Measurements from ENCODE around the gene C20orf204. TPM values are rescaled to one million over a fixed set of nuclear protein-coding genes. Genes with fewer than 3 reads are reported as not detected.

C20orf204 gene
- total and polyA plus RNA-seq, 2 donors (not counting 3 experiments of a cell fraction or from before 2014, with no cell fraction given), result 2.8 to 5.8 TPM

GRCh38 chr20:64077876-64078551 lies 42.0 kb downstream of the C20orf204 start:
- Histone ChIP-seq H3K79me2 (ENCODE audit: control insufficient read depth, insufficient read depth, low read length) (peaks cover 6% of the 10 kb centered on the region), H3K4me1 (ENCODE audit: control insufficient read depth, extremely low read depth, insufficient read depth, low read length) (peaks cover 16% of the 10 kb centered on the region), H2AFZ (ENCODE audit: low read depth, low read length) (no peak overlapping the region), H3K9me1 (replicated peaks; ENCODE audit: control insufficient read depth, extremely low read depth, insufficient read depth, low read length) (no peaks in the 10 kb centered on the region), H3K9ac (replicated peaks; ENCODE audit: extremely low read depth, insufficient read depth, low read length) (no peak overlapping the region), H3K9me3 (replicated peaks; ENCODE audit: control insufficient read depth, insufficient read depth, low read length) (no peaks in the 10 kb centered on the region), H4K20me1 (replicated peaks; ENCODE audit: control insufficient read depth, extremely low read depth, insufficient read depth, low read length) (no peaks in the 10 kb centered on the region), H3K4me2 (ENCODE audit: insufficient read depth, low read length) (peak overlapping the region; percentile 82), H3K36me3 (ENCODE audit: control insufficient read depth in 2 of 2, extremely low read depth in 1 of 2, insufficient read depth in 2 of 2, low read length in 2 of 2) (peaks cover 0 to 13% of the 10 kb centered on the region in 2 experiments), H3K4me3 (replicated peaks in 1 of 3; ENCODE audit: insufficient read depth in 1 of 3, low read depth in 1 of 3, low read length in 3 of 3) (peak overlapping the region in 1 of 3 experiments; percentile 73), H3K27me3 (ENCODE audit: control insufficient read depth in 2 of 2, insufficient read depth in 2 of 2, low read length in 2 of 2) (no peaks in the 10 kb centered on the region), H3K27ac (ENCODE audit: insufficient read depth, low read depth, low read length) (no peak overlapping the region)
- intact Hi-C loops (cut with micrococcal nuclease), result no loop called here
- FAIRE-seq (no peak), DNase-seq (ENCODE audit: low read depth, low spot score) (no peak)
- TF ChIP-seq GATA2 (IDR thresholded peaks at IDR 0.05; ENCODE audit: insufficient read depth, insufficient read length, low read depth, low read length) (no peak), CTCF (IDR thresholded peaks at IDR 0.05; ENCODE audit: extremely low read depth in 1 of 2, insufficient read depth in 1 of 2, low read depth in 1 of 2, low read length in 2 of 2) (no peak), EZH2 (IDR thresholded peaks at IDR 0.05; ENCODE audit: borderline replicate concordance, low read depth, low read length, severe bottlenecking) (no peak), POLR2AphosphoS5 (IDR thresholded peaks at IDR 0.05; ENCODE audit: insufficient read depth, low read depth, low read length) (no peak), MAX (IDR thresholded peaks at IDR 0.05; ENCODE audit: insufficient read depth, insufficient read length) (no peak), FOS (IDR thresholded peaks at IDR 0.05; ENCODE audit: borderline replicate concordance, insufficient read depth, low read length) (no peak), MYC (IDR thresholded peaks at IDR 0.05; ENCODE audit: low read depth, low read length) (no peak), POLR2A (IDR thresholded peaks at IDR 0.05; ENCODE audit: low read depth, low read length) (no peak), JUN (IDR thresholded peaks at IDR 0.05; ENCODE audit: borderline replicate concordance, insufficient read depth, insufficient read length, low read depth) (no peak)
- CTCF ChIA-PET, result interaction anchor here (1.8 kb wide), 1 partner anchor 98 kb away, joined by 6 read pairs; the partner anchor contains the start of gene SAMD10
- BruUV-seq (replicated peaks), result no TSS peak
- dilution Hi-C loops (cut with MboI; ENCODE audit: extremely low pct_ligation_motif_present, low sequenced_read_pairs), result no loop called here
- POLR2A ChIA-PET, result no interaction called here

Measured in endothelial cell of umbilical vein (primary cell).